Measurements from ENCODE around the gene TMEM37. TPM values are rescaled to one million over a fixed set of nuclear protein-coding genes. Genes with fewer than 3 reads are reported as not detected.

Gene TMEM37
- total and polyA plus RNA-seq, 2 of the 8 experiments (the other 6 are each of a cell fraction or from before 2014, with no cell fraction given): 11.0 to 16.2 TPM

- peaks cover 0 to 8% (median 0%) of the 10 kb centered on the region in 4 experiments; a peak in 3 of 7 replicates for H3K4me1 ChIP-seq (replicated peaks in 1 of 4; ENCODE audit: control insufficient read depth in 3 of 4, insufficient read depth in 4 of 4, low read length in 3 of 4)
- no peak overlapping the region for H2AFZ ChIP-seq (ENCODE audit: low read length)
- CTCF ChIA-PET (ENCODE audit: partially characterized antibody): interaction anchor here (1.3 to 1.4 kb wide), 3 partner anchors 9 to 51 kb away, joined by 3 to 10 read pairs (median 3); no protein-coding TSS in a partner anchor
- FAIRE-seq: no peak
- H3K14ac ChIP-seq (ENCODE audit: insufficient read length): no peak overlapping the region
- no peak overlapping the region for H4K8ac ChIP-seq (ENCODE audit: extremely low read depth, insufficient read depth, low read length)
- no peak overlapping the region for H4K5ac ChIP-seq (ENCODE audit: insufficient read length, low read depth, low read length)
- no peaks in the 10 kb centered on the region for H4K20me1 ChIP-seq (replicated peaks in 1 of 2; ENCODE audit: control insufficient read depth in 1 of 2, insufficient read depth in 2 of 2, low read length in 2 of 2)
- H3K23ac ChIP-seq (ENCODE audit: insufficient read length): no peak overlapping the region
- no peak overlapping the region for H2AK5ac ChIP-seq (ENCODE audit: low read depth, low read length)
- peaks cover 10 to 15% of the 10 kb centered on the region in 2 experiments; a peak in 3 of 4 replicates for H3K9me3 ChIP-seq (ENCODE audit: insufficient read depth in 2 of 2, low read depth in 1 of 2, low read length in 1 of 2)
- no peaks in the 10 kb centered on the region for H3K79me1 ChIP-seq (ENCODE audit: low read depth, low read length)
- no peak overlapping the region for H3K4ac ChIP-seq (replicated peaks; ENCODE audit: insufficient read length, low read depth, low read length)
- no peak overlapping the region for H3K9ac ChIP-seq (replicated peaks in 1 of 4; ENCODE audit: extremely low read depth in 1 of 4, low read depth in 3 of 4, low read length in 3 of 4)
- H3K4me2 ChIP-seq (ENCODE audit: insufficient read depth in 1 of 2, low read depth in 2 of 2, low read length in 2 of 2): no peak overlapping the region
- no peak overlapping the region for H3K56ac ChIP-seq (replicated peaks; ENCODE audit: insufficient read length, low read depth, low read length)
- no peak overlapping the region for H2BK12ac ChIP-seq (ENCODE audit: low read depth, low read length)
- DNase-seq (ENCODE audit: low read depth in 1 of 2, low spot score in 2 of 2): no peak
- WGBS, 2 experiments (ENCODE audit: extremely low coverage in 1 of 2, insufficient coverage in 1 of 2, insufficient read length in 1 of 2, insufficient replicate concordance in 2 of 2, low coverage in 1 of 2, low lambda C conversion rate in 2 of 2, missing lambda C conversion rate in 1 of 2): 73% methylated on average over 1 of the region's 1 CpG; no CpG with 5 or more reads in 1 of the 2 experiments
- H3K23me2 ChIP-seq (ENCODE audit: low read depth, low read length): 0 out of 2 replicates have a peak, but pooled peaks cover 1% of the 10 kb centered on the region
- H3K4me3 ChIP-seq (ENCODE audit: extremely low read depth in 1 of 4, insufficient read depth in 2 of 4, low read depth in 3 of 4, low read length in 4 of 4): no peak overlapping the region
- no peak overlapping the region for H3K27ac ChIP-seq (ENCODE audit: low read depth, low read length)
- TF ChIP-seq SRF (IDR thresholded peaks at IDR 0.05; ENCODE audit: low read depth, low read length): no peak
- TF ChIP-seq ASH2L (IDR thresholded peaks at IDR 0.05; ENCODE audit: low read length): no peak
- TF ChIP-seq, protein P1, sequence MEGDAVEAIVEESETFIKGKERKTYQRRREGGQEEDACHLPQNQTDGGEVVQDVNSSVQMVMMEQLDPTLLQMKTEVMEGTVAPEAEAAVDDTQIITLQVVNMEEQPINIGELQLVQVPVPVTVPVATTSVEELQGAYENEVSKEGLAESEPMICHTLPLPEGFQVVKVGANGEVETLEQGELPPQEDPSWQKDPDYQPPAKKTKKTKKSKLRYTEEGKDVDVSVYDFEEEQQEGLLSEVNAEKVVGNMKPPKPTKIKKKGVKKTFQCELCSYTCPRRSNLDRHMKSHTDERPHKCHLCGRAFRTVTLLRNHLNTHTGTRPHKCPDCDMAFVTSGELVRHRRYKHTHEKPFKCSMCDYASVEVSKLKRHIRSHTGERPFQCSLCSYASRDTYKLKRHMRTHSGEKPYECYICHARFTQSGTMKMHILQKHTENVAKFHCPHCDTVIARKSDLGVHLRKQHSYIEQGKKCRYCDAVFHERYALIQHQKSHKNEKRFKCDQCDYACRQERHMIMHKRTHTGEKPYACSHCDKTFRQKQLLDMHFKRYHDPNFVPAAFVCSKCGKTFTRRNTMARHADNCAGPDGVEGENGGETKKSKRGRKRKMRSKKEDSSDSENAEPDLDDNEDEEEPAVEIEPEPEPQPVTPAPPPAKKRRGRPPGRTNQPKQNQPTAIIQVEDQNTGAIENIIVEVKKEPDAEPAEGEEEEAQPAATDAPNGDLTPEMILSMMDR (IDR thresholded peaks at IDR 0.05; ENCODE audit: control extremely low read depth in 1 of 3, insufficient read depth in 1 of 3, low read depth in 1 of 3, low read length in 3 of 3): no peak
- no peak for TF ChIP-seq RAD21 (IDR thresholded peaks at IDR 0.05 in 1 of 2, conservative IDR thresholded peaks at IDR 0.05 in 1 of 2; ENCODE audit: low read depth in 2 of 2, low read length in 2 of 2)
- H4K91ac ChIP-seq (replicated peaks; ENCODE audit: insufficient read length, low read length): no peak overlapping the region
- H3K27me3 ChIP-seq (replicated peaks in 1 of 4; ENCODE audit: control insufficient read depth in 3 of 4, extremely low read depth in 1 of 4, insufficient read depth in 3 of 4, low read length in 3 of 4): peaks cover 0 to 3% (median under 1%) of the 10 kb centered on the region in 4 experiments; a peak in 4 of 7 replicates
- H2BK15ac ChIP-seq (ENCODE audit: low read length): no peak overlapping the region
- no peak overlapping the region for H2BK5ac ChIP-seq (ENCODE audit: low read depth, low read length)
- POLR2A ChIA-PET (ENCODE audit: partially characterized antibody): interaction anchor here (1.1 kb wide), 1 partner anchor 10 kb away, joined by 3 read pairs; no protein-coding TSS in a partner anchor
- H3K36me3 ChIP-seq (ENCODE audit: control insufficient read depth in 2 of 4, insufficient read depth in 4 of 4, low read length in 3 of 4): no peaks in the 10 kb centered on the region
- H3K79me2 ChIP-seq (ENCODE audit: control insufficient read depth in 1 of 2, insufficient read depth in 2 of 2, low read length in 2 of 2): no peaks in the 10 kb centered on the region
- H2BK20ac ChIP-seq (ENCODE audit: low read length): no peak overlapping the region
- no peak overlapping the region for H3K18ac ChIP-seq (ENCODE audit: extremely low read depth, low read length)
- no peak overlapping the region for H2BK120ac ChIP-seq (replicated peaks; ENCODE audit: low read depth, low read length)
Measured at GRCh38 chr2:119425119-119425405, 6.6 kb upstream of the TMEM37 start.
